Middle frontal gyrus (tissue), 1 donor: ENCODE measurements around the gene WASF3.
A peak's percentile ranks its signal among the peaks of the same experiment; 100 is the strongest.

ENCODE experiments used
- DNase-seq: peaks from one replicate; pipeline ENCODE4 v3.0.0-alpha.2; 2015; ENCODE audit warnings: low spot score; ENCODE audit errors: extremely low spot score

WASF3 gene

GRCh38 chr13:26679411-26680122, 122.1 kb downstream of the WASF3 start:
- DNase-seq, result no peak

GRCh38 chr13:26680123-26680450, 122.6 kb downstream of the WASF3 start:
- no peak for DNase-seq

GRCh38 chr13:26680572-26680971, 123.1 kb downstream of the WASF3 start:
- no peak for DNase-seq

GRCh38 chr13:26681036-26681435, 123.6 kb downstream of the WASF3 start:
- no peak for DNase-seq

- DNase-seq, result no peak
Observed at GRCh38 chr13:26682606-26683005, 125.1 kb downstream of the WASF3 start.

GRCh38 chr13:26685606-26686005, 128.1 kb downstream of the WASF3 start:
- DNase-seq, result no peak

GRCh38 chr13:26686285-26686684, 128.8 kb downstream of the WASF3 start:
- no peak for DNase-seq

- DNase-seq, result no peak
Observed at GRCh38 chr13:26688286-26688685, 130.8 kb downstream of the WASF3 start.

- DNase-seq, result no peak
Observed at GRCh38 chr13:26688980-26689379, 131.5 kb downstream of the WASF3 start.

GRCh38 chr13:26693749-26694463, 136.4 kb downstream of the WASF3 start:
- DNase-seq, result no peak

GRCh38 chr13:26694609-26695359, 137.3 kb downstream of the WASF3 start:
- no peak for DNase-seq

GRCh38 chr13:26695360-26695705, 137.8 kb downstream of the WASF3 start:
- DNase-seq, result no peak

GRCh38 chr13:26695891-26696311, 138.4 kb downstream of the WASF3 start:
- DNase-seq, result no peak

- no peak for DNase-seq
Observed at GRCh38 chr13:26697069-26697955, 139.8 kb downstream of the WASF3 start.

GRCh38 chr13:26698392-26699196, 141.1 kb downstream of the WASF3 start:
- DNase-seq, result peak; percentile 65

- no peak for DNase-seq
Observed at GRCh38 chr13:26699197-26699490, 141.7 kb downstream of the WASF3 start.

GRCh38 chr13:26705536-26705935, 148.1 kb downstream of the WASF3 start:
- DNase-seq, result no peak

- DNase-seq, result no peak
Observed at GRCh38 chr13:26706381-26706780, 148.9 kb downstream of the WASF3 start.

- DNase-seq, result peak; percentile 62
Observed at GRCh38 chr13:26707122-26708006, 149.9 kb downstream of the WASF3 start.

GRCh38 chr13:26708007-26708297, 150.5 kb downstream of the WASF3 start:
- no peak for DNase-seq
